ENCODE data around the gene ZNF511.

Gene ZNF511

GRCh38 chr10:133324857-133325260, 16.1 kb downstream of the ZNF511 start:
- TF ChIP-seq EZH2 (IDR thresholded peaks at IDR 0.05; ENCODE audit: borderline replicate concordance, low read length): no peak
- TF ChIP-seq CTCF (IDR thresholded peaks at IDR 0.05; ENCODE audit: low read length): no peak
- H3K4me2 ChIP-seq (ENCODE audit: low read length): peak overlapping the region; percentile 57; the same call in 1 of the 2 replicates
- no peaks in the 10 kb centered on the region for H4K20me1 ChIP-seq (ENCODE audit: insufficient read depth, low read length)
- peaks cover 8% of the 10 kb centered on the region for H3K4me1 ChIP-seq (ENCODE audit: insufficient read depth, low read length, severe bottlenecking)
- no peaks in the 10 kb centered on the region for H3F3A ChIP-seq (ENCODE audit: insufficient read depth, low read length)
- H3K9me2 ChIP-seq (ENCODE audit: low read depth, low read length): no peaks in the 10 kb centered on the region
- no peak overlapping the region for H3K27ac ChIP-seq (ENCODE audit: low read depth, low read length, poor library complexity, severe bottlenecking)
- H3K79me2 ChIP-seq (ENCODE audit: insufficient read depth, low read length): no peaks in the 10 kb centered on the region
- peak overlapping the region; percentile 47 for H3K4me3 ChIP-seq (ENCODE audit: low read depth, low read length, poor library complexity, severe bottlenecking)
- H3K9ac ChIP-seq (ENCODE audit: low read length): no peak overlapping the region
- peaks cover 9% of the 10 kb centered on the region for H3K27me3 ChIP-seq (ENCODE audit: insufficient read depth, low read length)
- H3K9me3 ChIP-seq (ENCODE audit: low read length): no peaks in the 10 kb centered on the region
- no peaks in the 10 kb centered on the region for H3K36me3 ChIP-seq (ENCODE audit: insufficient read depth, low read length)
- no peak overlapping the region for H2AFZ ChIP-seq (ENCODE audit: low read length)

GRCh38 chr10:133325440-133326222, 16.9 kb downstream of the ZNF511 start:
- Histone ChIP-seq H3K4me1 (ENCODE audit: insufficient read depth, low read length, severe bottlenecking) (peaks cover 11% of the 10 kb centered on the region), H3K9me3 (ENCODE audit: low read length) (no peaks in the 10 kb centered on the region), H2AFZ (ENCODE audit: low read length) (no peak overlapping the region), H3F3A (ENCODE audit: insufficient read depth, low read length) (no peaks in the 10 kb centered on the region), H3K27me3 (ENCODE audit: insufficient read depth, low read length) (peaks cover 9% of the 10 kb centered on the region), H3K36me3 (ENCODE audit: insufficient read depth, low read length) (no peaks in the 10 kb centered on the region), H3K4me2 (ENCODE audit: low read length) (peak overlapping the region; percentile 57), H3K4me3 (ENCODE audit: low read depth, low read length, poor library complexity, severe bottlenecking) (peak overlapping the region; percentile 47), H3K9ac (ENCODE audit: low read length) (no peak overlapping the region), H3K79me2 (ENCODE audit: insufficient read depth, low read length) (no peaks in the 10 kb centered on the region), H3K27ac (ENCODE audit: low read depth, low read length, poor library complexity, severe bottlenecking) (no peak overlapping the region), H4K20me1 (ENCODE audit: insufficient read depth, low read length) (no peaks in the 10 kb centered on the region), H3K9me2 (ENCODE audit: low read depth, low read length) (no peaks in the 10 kb centered on the region)
- TF ChIP-seq CTCF (IDR thresholded peaks at IDR 0.05; ENCODE audit: low read length) (no peak), EZH2 (IDR thresholded peaks at IDR 0.05; ENCODE audit: borderline replicate concordance, low read length) (no peak)

- H3K9me3 ChIP-seq (ENCODE audit: low read length): no peaks in the 10 kb centered on the region
- no peaks in the 10 kb centered on the region for H4K20me1 ChIP-seq (ENCODE audit: insufficient read depth, low read length)
- H3K27ac ChIP-seq (ENCODE audit: low read depth, low read length, poor library complexity, severe bottlenecking): no peak overlapping the region
- no peak overlapping the region for H3K9ac ChIP-seq (ENCODE audit: low read length)
- peaks cover 11% of the 10 kb centered on the region for H3K4me1 ChIP-seq (ENCODE audit: insufficient read depth, low read length, severe bottlenecking)
- H3K9me2 ChIP-seq (ENCODE audit: low read depth, low read length): no peaks in the 10 kb centered on the region
- H3K79me2 ChIP-seq (ENCODE audit: insufficient read depth, low read length): no peaks in the 10 kb centered on the region
- no peaks in the 10 kb centered on the region for H3F3A ChIP-seq (ENCODE audit: insufficient read depth, low read length)
- TF ChIP-seq CTCF (IDR thresholded peaks at IDR 0.05; ENCODE audit: low read length): no peak
- no peak for TF ChIP-seq EZH2 (IDR thresholded peaks at IDR 0.05; ENCODE audit: borderline replicate concordance, low read length)
- peaks cover 9% of the 10 kb centered on the region for H3K27me3 ChIP-seq (ENCODE audit: insufficient read depth, low read length)
- H2AFZ ChIP-seq (ENCODE audit: low read length): no peak overlapping the region
- H3K4me3 ChIP-seq (ENCODE audit: low read depth, low read length, poor library complexity, severe bottlenecking): no peak overlapping the region
- H3K36me3 ChIP-seq (ENCODE audit: insufficient read depth, low read length): no peaks in the 10 kb centered on the region
- peak overlapping the region; percentile 57; the same call in 1 of the 2 replicates for H3K4me2 ChIP-seq (ENCODE audit: low read length)
Measured at GRCh38 chr10:133326223-133326551, 17.5 kb downstream of the ZNF511 start.

Data from OCI-LY1 (cell line).